ENCODE measurements around the gene STXBP1.

The STXBP1 gene

GRCh38 chr9:127640908-127641545, 28.9 kb downstream of the STXBP1 start:
- no peak for TF ChIP-seq CTCF (IDR thresholded peaks at IDR 0.05; ENCODE audit: low read depth, low read length)
- no peak for TF ChIP-seq EZH2phosphoT487 (IDR thresholded peaks at IDR 0.05; ENCODE audit: low read depth)
- Histone ChIP-seq H3K4me1 (ENCODE audit: low read length) (peaks cover 12% of the 10 kb centered on the region), H3K27ac (ENCODE audit: low read length) (no peak overlapping the region), H3K36me3 (replicated peaks; ENCODE audit: low read depth, low read length) (no peaks in the 10 kb centered on the region), H3K9ac (ENCODE audit: low read length) (no peak overlapping the region), H3K27me3 (ENCODE audit: low read depth, low read length) (no peaks in the 10 kb centered on the region), H3K4me3 (ENCODE audit: low read length) (no peak overlapping the region), H2AFZ (ENCODE audit: low read depth, low read length) (no peak overlapping the region), H4K20me1 (ENCODE audit: insufficient read depth, low read length) (no peaks in the 10 kb centered on the region), H3K4me2 (ENCODE audit: low read length) (no peak overlapping the region), H3K79me2 (ENCODE audit: low read length) (no peaks in the 10 kb centered on the region), H3K9me3 (ENCODE audit: insufficient read depth, low read length) (no peaks in the 10 kb centered on the region)

- Histone ChIP-seq H3K4me1 (ENCODE audit: low read length) (peaks cover 12% of the 10 kb centered on the region), H4K20me1 (ENCODE audit: insufficient read depth, low read length) (no peaks in the 10 kb centered on the region), H3K36me3 (replicated peaks; ENCODE audit: low read depth, low read length) (no peaks in the 10 kb centered on the region), H3K4me3 (ENCODE audit: low read length) (no peak overlapping the region), H3K9ac (ENCODE audit: low read length) (no peak overlapping the region), H3K4me2 (ENCODE audit: low read length) (no peak overlapping the region), H3K27ac (ENCODE audit: low read length) (no peak overlapping the region), H3K79me2 (ENCODE audit: low read length) (no peaks in the 10 kb centered on the region), H2AFZ (ENCODE audit: low read depth, low read length) (no peak overlapping the region), H3K9me3 (ENCODE audit: insufficient read depth, low read length) (no peaks in the 10 kb centered on the region), H3K27me3 (ENCODE audit: low read depth, low read length) (no peaks in the 10 kb centered on the region)
- no peak for TF ChIP-seq CTCF (IDR thresholded peaks at IDR 0.05; ENCODE audit: low read depth, low read length)
- TF ChIP-seq EZH2phosphoT487 (IDR thresholded peaks at IDR 0.05; ENCODE audit: low read depth), result no peak
Observed at GRCh38 chr9:127642082-127642740, 30.1 kb downstream of the STXBP1 start.

- H4K20me1 ChIP-seq (ENCODE audit: insufficient read depth, low read length), result no peaks in the 10 kb centered on the region
- peak overlapping the region; percentile 62; the same call in 1 of the 2 replicates for H2AFZ ChIP-seq (ENCODE audit: low read depth, low read length)
- peak overlapping the region; percentile 42; the same call in 1 of the 2 replicates for H3K4me3 ChIP-seq (ENCODE audit: low read length)
- H3K27ac ChIP-seq (ENCODE audit: low read length), result no peak overlapping the region
- TF ChIP-seq CTCF (IDR thresholded peaks at IDR 0.05; ENCODE audit: low read depth, low read length) (no peak), EZH2phosphoT487 (IDR thresholded peaks at IDR 0.05; ENCODE audit: low read depth) (no peak)
- H3K79me2 ChIP-seq (ENCODE audit: low read length), result no peaks in the 10 kb centered on the region
- H3K4me2 ChIP-seq (ENCODE audit: low read length), result peak overlapping the region; percentile 33
- H3K27me3 ChIP-seq (ENCODE audit: low read depth, low read length), result no peaks in the 10 kb centered on the region
- H3K9me3 ChIP-seq (ENCODE audit: insufficient read depth, low read length), result no peaks in the 10 kb centered on the region
- H3K36me3 ChIP-seq (replicated peaks; ENCODE audit: low read depth, low read length), result no peaks in the 10 kb centered on the region
- peaks cover 12% of the 10 kb centered on the region for H3K4me1 ChIP-seq (ENCODE audit: low read length)
- no peak overlapping the region for H3K9ac ChIP-seq (ENCODE audit: low read length)
Observed at GRCh38 chr9:127644146-127644827, 32.2 kb downstream of the STXBP1 start.

- no peaks in the 10 kb centered on the region for H3K36me3 ChIP-seq (replicated peaks; ENCODE audit: low read depth, low read length)
- H3K9me3 ChIP-seq (ENCODE audit: insufficient read depth, low read length), result no peaks in the 10 kb centered on the region
- peaks cover 12% of the 10 kb centered on the region for H3K4me1 ChIP-seq (ENCODE audit: low read length)
- H3K79me2 ChIP-seq (ENCODE audit: low read length), result no peaks in the 10 kb centered on the region
- H3K27me3 ChIP-seq (ENCODE audit: low read depth, low read length), result no peaks in the 10 kb centered on the region
- 0 out of 2 replicates have a peak overlapping the region, but pooled peaks have one; percentile 2 for H3K9ac ChIP-seq (ENCODE audit: low read length)
- H4K20me1 ChIP-seq (ENCODE audit: insufficient read depth, low read length), result no peaks in the 10 kb centered on the region
- H3K4me2 ChIP-seq (ENCODE audit: low read length), result peak overlapping the region; percentile 33
- peak overlapping the region; percentile 42 for H3K4me3 ChIP-seq (ENCODE audit: low read length)
- TF ChIP-seq CTCF (IDR thresholded peaks at IDR 0.05; ENCODE audit: low read depth, low read length) (no peak), EZH2phosphoT487 (IDR thresholded peaks at IDR 0.05; ENCODE audit: low read depth) (no peak)
- H2AFZ ChIP-seq (ENCODE audit: low read depth, low read length), result peak overlapping the region; percentile 62
- H3K27ac ChIP-seq (ENCODE audit: low read length), result no peak overlapping the region
Observed at GRCh38 chr9:127644943-127645342, 32.9 kb downstream of the STXBP1 start.
